Endothelial cell of umbilical vein (primary cell): ENCODE data around the gene TIAM1. TPM values are rescaled to one million over a fixed set of nuclear protein-coding genes. Genes with fewer than 3 reads are reported as not detected.

Source experiments
- BruUV-seq: library from RNA; stranded (reverse); fragments of 400-500 nt; replicated peaks from 2 replicates; lab custom pipeline; 2021; lab: Mats Ljungman, UMichigan
- CTCF ChIA-PET: fragments of 300-600, 350-600 bp; sonication (Branson Sonifier 250); formaldehyde crosslinking; loops from one replicate; lab custom pipeline; 2021; ENCODE audit warnings: antibody characterized with exemption, inconsistent platforms; lab: Charles Lee
- POLR2A ChIA-PET: fragments of 300-600, 350-600 bp; sonication (Branson Sonifier 250); formaldehyde crosslinking; loops from one replicate; lab custom pipeline; 2021; ENCODE audit warnings: antibody characterized with exemption, inconsistent platforms; lab: Charles Lee
- DNase-seq: peaks from one replicate; pipeline ENCODE4 v3.0.0-alpha.2; 2011; ENCODE audit warnings: low read depth, low spot score
- FAIRE-seq: peaks from 2 replicates; lab custom pipeline; 2011; peaks lifted over from hg19 to GRCh38; lab: Jason Lieb, UNC
- H2AFZ ChIP-seq: 2 replicates; pipeline ENCODE4 v1.6.0; 2012; ENCODE audit warnings: low read depth, low read length, control low read depth, inconsistent platforms
- H3K27ac ChIP-seq: 2 replicates; pipeline ENCODE4 v1.5.1; 2011; ENCODE audit warnings: low read depth, mild to moderate bottlenecking, control low read depth, low read length, moderate library complexity; ENCODE audit not compliant: insufficient read depth
- H3K27me3 ChIP-seq, 2 experiments: 2 replicates each; pipeline versions ENCODE4 v1.6.0 to v1.6.1; 2011; ENCODE audit warnings: low read length in 2 of 2, mixed read lengths in 1 of 2; ENCODE audit not compliant: control insufficient read depth in 2 of 2, insufficient read depth in 2 of 2
- H3K36me3 ChIP-seq, 2 experiments: 2 replicates in 1 of 2; 3 replicates in 1 of 2; pipeline ENCODE4 v1.5.1; 2011; ENCODE audit warnings: low read length in 2 of 2, mild to moderate bottlenecking in 1 of 2, moderate library complexity in 1 of 2; ENCODE audit not compliant: control insufficient read depth in 2 of 2, insufficient read depth in 2 of 2; ENCODE audit errors: extremely low read depth in 1 of 2
- H3K4me1 ChIP-seq: 3 replicates; pipeline ENCODE4 v1.5.1; 2011; ENCODE audit warnings: mild to moderate bottlenecking, low read length; ENCODE audit not compliant: control insufficient read depth, insufficient read depth; ENCODE audit errors: extremely low read depth
- H3K4me2 ChIP-seq: 2 replicates; pipeline ENCODE4 v1.6.1; 2011; ENCODE audit warnings: low read length, control low read depth, mixed read lengths; ENCODE audit not compliant: insufficient read depth
- H3K4me3 ChIP-seq, 3 experiments: fragments of 200-600 bp in 1 of 3; sonication (generic), shearing (Covaris generic) in 1 of 3; replicated peaks in 1 of 3; 2 replicates each; pipeline ENCODE4 v1.5.1; 2011 to 2016; ENCODE audit warnings: control low read depth in 3 of 3, low read length in 3 of 3, mild to moderate bottlenecking in 2 of 3, inconsistent platforms in 1 of 3, low read depth in 1 of 3, moderate library complexity in 1 of 3; ENCODE audit not compliant: insufficient read depth in 1 of 3
- H3K79me2 ChIP-seq: 2 replicates; pipeline ENCODE4 v1.6.0; 2012; ENCODE audit warnings: low read length, inconsistent platforms; ENCODE audit not compliant: control insufficient read depth, insufficient read depth
- H3K9ac ChIP-seq: replicated peaks from 2 replicates; pipeline ENCODE3; 2011; ENCODE audit warnings: low read length, control low read depth; ENCODE audit not compliant: insufficient read depth; ENCODE audit errors: extremely low read depth
- H3K9me1 ChIP-seq: replicated peaks from 3 replicates; pipeline ENCODE4 v1.6.0; 2011; ENCODE audit warnings: mild to moderate bottlenecking, low read length; ENCODE audit not compliant: control insufficient read depth, insufficient read depth; ENCODE audit errors: extremely low read depth
- H3K9me3 ChIP-seq: replicated peaks from 2 replicates; pipeline ENCODE4 v1.5.1; 2012; ENCODE audit warnings: low read length, inconsistent platforms; ENCODE audit not compliant: control insufficient read depth, insufficient read depth
- H4K20me1 ChIP-seq: replicated peaks from 2 replicates; pipeline ENCODE3; 2011; ENCODE audit warnings: mild to moderate bottlenecking, low read length; ENCODE audit not compliant: control insufficient read depth, insufficient read depth; ENCODE audit errors: extremely low read depth
- EZH2 ChIP-seq: IDR thresholded peaks from 2 replicates; pipeline ENCODE4 v1.6.1; 2012; ENCODE audit warnings: borderline replicate concordance, low read depth, mild to moderate bottlenecking, moderate library complexity, low read length, inconsistent platforms; ENCODE audit not compliant: severe bottlenecking
- FOS ChIP-seq: IDR thresholded peaks from 2 replicates; pipeline ENCODE4 v1.6.1; 2011; ENCODE audit warnings: mild to moderate bottlenecking, low read length, moderate library complexity, borderline replicate concordance; ENCODE audit not compliant: insufficient read depth
- GATA2 ChIP-seq: IDR thresholded peaks from 2 replicates; pipeline ENCODE4 v1.7.0; 2011; ENCODE audit warnings: low read depth, mild to moderate bottlenecking, moderate library complexity, mixed read lengths, low read length; ENCODE audit not compliant: insufficient read length, insufficient read depth
- JUN ChIP-seq: IDR thresholded peaks from 2 replicates; pipeline ENCODE4 v1.6.1; 2011; ENCODE audit warnings: borderline replicate concordance, low read depth; ENCODE audit not compliant: insufficient read length, insufficient read depth
- MYC ChIP-seq: IDR thresholded peaks from one replicate; pipeline ENCODE4 v1.6.1; 2011; ENCODE audit warnings: mild to moderate bottlenecking, low read depth, low read length
- POLR2A ChIP-seq: IDR thresholded peaks from 2 replicates; pipeline ENCODE4 v1.6.1; 2012; ENCODE audit warnings: low read depth, mild to moderate bottlenecking, control low read depth, low read length
- POLR2AphosphoS5 ChIP-seq: IDR thresholded peaks from 2 replicates; pipeline ENCODE4 v1.6.1; 2012; ENCODE audit warnings: low read depth, mild to moderate bottlenecking, control low read depth, low read length, moderate library complexity; ENCODE audit not compliant: insufficient read depth
- dilution Hi-C: fragments of 300-500 bp; cut with MboI; formaldehyde crosslinking; loops from one replicate; pipeline ENCODE4 v1.15.0; 2019; ENCODE audit warnings: low sequenced_read_pairs; ENCODE audit not compliant: extremely low pct_ligation_motif_present
- intact Hi-C: fragments of 100-400 bp; cut with micrococcal nuclease; formaldehyde crosslinking; loops from one replicate; pipeline ENCODE4 v1.10.0; 2022
- polyA plus RNA-seq, 4 experiments: library from polyadenylated mRNA; depleted of rRNA in 3 of 4; stranded (reverse) in 3 of 4; unstranded in 1 of 4; fragments of >200 nt; gene quantifications; 2 replicates each; pipeline versions ENCODE4 v1.2.1 to v1.2.3, GENCODE V29; 2011 to 2012; ENCODE audit warnings: missing spikeins in 1 of 4
- total RNA-seq: library from RNA; stranded (reverse); gene quantifications from 2 replicates; pipeline ENCODE4 v1.2.3, GENCODE V29; 2021
- TF ChIP-seq, protein P1 (sequence below): IDR thresholded peaks from 2 replicates; pipeline ENCODE4 v1.6.1; 2011; ENCODE audit not compliant: insufficient read depth, insufficient read length
- TF ChIP-seq, protein P2 (sequence below), 2 donors: IDR thresholded peaks; 1 replicate in 1 of 2; 2 replicates in 1 of 2; pipeline ENCODE4 v1.5.1; 2011; ENCODE audit warnings: low read length in 2 of 2, mild to moderate bottlenecking in 2 of 2, moderate library complexity in 2 of 2, control low read depth in 1 of 2, inconsistent platforms in 1 of 2, low read depth in 1 of 2; ENCODE audit not compliant: insufficient read depth in 1 of 2; ENCODE audit errors: extremely low read depth in 1 of 2

TIAM1 gene
- total and polyA plus RNA-seq, 2 donors (not counting 3 experiments of a cell fraction or from before 2014, with no cell fraction given), result 0.21 to 0.86 TPM

DNA sequence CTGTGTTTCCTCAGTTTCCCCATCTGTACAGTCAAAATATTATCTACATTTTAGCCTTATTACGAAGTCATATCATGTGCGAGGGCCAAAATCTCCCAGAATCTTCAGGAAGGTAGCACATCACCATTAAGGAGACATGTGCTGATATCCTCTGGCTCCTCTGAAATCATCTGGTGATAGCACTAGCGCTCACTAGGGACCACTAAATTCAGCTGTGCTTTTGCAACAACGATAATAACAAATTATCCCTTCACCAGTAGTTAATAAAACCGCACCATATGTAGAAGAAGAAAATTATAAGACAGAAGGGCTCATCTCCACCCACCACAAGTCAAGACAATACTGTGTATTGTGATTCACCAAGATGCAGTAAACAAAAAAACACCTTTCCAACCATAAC, 53.3 kb downstream of the TIAM1 start:
- Histone ChIP-seq H3K79me2 (no peaks in the 10 kb centered on the region), H3K27ac (no peak overlapping the region), H3K27me3 (no peaks in the 10 kb centered on the region), H3K4me3 (no peak overlapping the region), H3K36me3 (no peaks in the 10 kb centered on the region), H4K20me1 (no peaks in the 10 kb centered on the region), H3K4me1 (no peaks in the 10 kb centered on the region), H2AFZ (no peak overlapping the region), H3K4me2 (no peak overlapping the region), H3K9ac (no peak overlapping the region), H3K9me3 (no peaks in the 10 kb centered on the region), H3K9me1 (no peaks in the 10 kb centered on the region)
- FAIRE-seq (no peak), DNase-seq (no peak)
- no TSS peak for BruUV-seq
- intact Hi-C loops, result no loop called here
- no peak for TF ChIP-seq POLR2AphosphoS5
- TF ChIP-seq POLR2A, result no peak
- no peak for TF ChIP-seq GATA2
- no peak for TF ChIP-seq MYC
- no peak for TF ChIP-seq FOS
- no peak for TF ChIP-seq JUN
- TF ChIP-seq, protein P1, sequence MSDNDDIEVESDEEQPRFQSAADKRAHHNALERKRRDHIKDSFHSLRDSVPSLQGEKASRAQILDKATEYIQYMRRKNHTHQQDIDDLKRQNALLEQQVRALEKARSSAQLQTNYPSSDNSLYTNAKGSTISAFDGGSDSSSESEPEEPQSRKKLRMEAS, result no peak
- TF ChIP-seq EZH2, result no peak
- TF ChIP-seq, protein P2, sequence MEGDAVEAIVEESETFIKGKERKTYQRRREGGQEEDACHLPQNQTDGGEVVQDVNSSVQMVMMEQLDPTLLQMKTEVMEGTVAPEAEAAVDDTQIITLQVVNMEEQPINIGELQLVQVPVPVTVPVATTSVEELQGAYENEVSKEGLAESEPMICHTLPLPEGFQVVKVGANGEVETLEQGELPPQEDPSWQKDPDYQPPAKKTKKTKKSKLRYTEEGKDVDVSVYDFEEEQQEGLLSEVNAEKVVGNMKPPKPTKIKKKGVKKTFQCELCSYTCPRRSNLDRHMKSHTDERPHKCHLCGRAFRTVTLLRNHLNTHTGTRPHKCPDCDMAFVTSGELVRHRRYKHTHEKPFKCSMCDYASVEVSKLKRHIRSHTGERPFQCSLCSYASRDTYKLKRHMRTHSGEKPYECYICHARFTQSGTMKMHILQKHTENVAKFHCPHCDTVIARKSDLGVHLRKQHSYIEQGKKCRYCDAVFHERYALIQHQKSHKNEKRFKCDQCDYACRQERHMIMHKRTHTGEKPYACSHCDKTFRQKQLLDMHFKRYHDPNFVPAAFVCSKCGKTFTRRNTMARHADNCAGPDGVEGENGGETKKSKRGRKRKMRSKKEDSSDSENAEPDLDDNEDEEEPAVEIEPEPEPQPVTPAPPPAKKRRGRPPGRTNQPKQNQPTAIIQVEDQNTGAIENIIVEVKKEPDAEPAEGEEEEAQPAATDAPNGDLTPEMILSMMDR (IDR thresholded peaks at IDR 0.05; ENCODE audit: extremely low read depth in 1 of 2, insufficient read depth in 1 of 2, low read depth in 1 of 2, low read length in 2 of 2), result no peak
- ChIA-PET POLR2A (no interaction called here), CTCF (no interaction called here)
- dilution Hi-C loops, result no loop called here
